NCI-H524 treated with DMSO at 0.1 percent for 48 hours (cell line): ENCODE results near the gene ASB2.
A peak's percentile ranks its signal among the peaks of the same experiment; 100 is the strongest.

Experiments used
- DNase-seq: peaks from one replicate; lab custom pipeline; 2025; lab: John Stamatoyannopoulos, UW

The ASB2 gene

DNA sequence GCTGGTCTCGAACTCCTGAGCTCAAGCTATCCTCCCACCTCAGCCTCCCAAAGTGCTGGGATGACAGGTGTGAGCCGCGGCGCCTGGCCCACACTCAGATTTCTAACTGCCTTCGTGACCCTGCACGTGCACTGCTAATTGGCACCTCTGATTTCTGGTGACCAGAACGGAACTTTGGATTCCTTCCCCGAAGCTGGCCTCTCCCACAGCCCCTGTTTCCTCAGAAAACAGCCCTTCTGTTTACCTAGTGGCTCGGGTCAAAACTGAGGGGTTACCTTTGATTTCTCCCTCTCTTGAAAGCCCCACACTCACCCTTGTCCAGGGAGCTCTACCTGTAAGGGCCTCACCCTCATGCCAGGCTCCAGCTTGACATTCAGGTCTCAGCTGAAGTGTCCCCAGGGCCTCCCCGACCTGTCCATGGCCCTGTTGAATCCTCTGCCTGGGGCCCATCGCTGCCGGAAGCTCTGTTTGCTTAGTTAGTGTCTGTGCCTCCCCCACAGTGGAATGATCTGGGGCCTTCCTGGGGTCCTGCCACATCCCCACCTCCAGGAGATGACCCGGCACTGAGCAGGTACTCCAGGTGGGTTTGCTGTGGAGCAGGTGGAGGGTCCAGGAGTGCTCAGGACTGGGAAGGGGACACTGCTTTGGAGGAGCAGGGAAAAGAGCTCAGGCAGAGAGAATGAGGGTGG, 73.6 kb downstream of the ASB2 start:
- DNase-seq: no peak

DNA sequence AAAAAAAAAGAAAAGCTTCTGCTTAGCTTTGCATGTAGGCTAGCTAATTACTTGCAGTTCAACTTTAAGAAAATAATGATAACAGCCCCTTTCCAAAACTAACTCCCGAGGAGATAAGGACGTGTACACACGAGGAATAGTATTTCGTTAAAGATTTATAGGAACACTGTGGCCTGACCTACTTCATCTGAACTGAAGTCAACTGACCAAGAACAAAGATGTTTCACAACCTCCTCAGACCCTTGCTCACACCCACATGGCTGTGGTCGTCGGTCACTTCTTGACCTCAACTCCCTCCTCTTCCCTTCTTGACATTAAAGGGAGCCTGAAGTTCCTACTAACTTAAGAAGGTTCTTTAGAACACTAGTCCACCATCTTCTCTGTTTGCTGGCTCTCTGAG, 74.6 kb downstream of the ASB2 start:
- DNase-seq: no peak

GRCh38 chr14:93898731-93899130, 77.6 kb downstream of the ASB2 start:
- DNase-seq: no peak

DNA sequence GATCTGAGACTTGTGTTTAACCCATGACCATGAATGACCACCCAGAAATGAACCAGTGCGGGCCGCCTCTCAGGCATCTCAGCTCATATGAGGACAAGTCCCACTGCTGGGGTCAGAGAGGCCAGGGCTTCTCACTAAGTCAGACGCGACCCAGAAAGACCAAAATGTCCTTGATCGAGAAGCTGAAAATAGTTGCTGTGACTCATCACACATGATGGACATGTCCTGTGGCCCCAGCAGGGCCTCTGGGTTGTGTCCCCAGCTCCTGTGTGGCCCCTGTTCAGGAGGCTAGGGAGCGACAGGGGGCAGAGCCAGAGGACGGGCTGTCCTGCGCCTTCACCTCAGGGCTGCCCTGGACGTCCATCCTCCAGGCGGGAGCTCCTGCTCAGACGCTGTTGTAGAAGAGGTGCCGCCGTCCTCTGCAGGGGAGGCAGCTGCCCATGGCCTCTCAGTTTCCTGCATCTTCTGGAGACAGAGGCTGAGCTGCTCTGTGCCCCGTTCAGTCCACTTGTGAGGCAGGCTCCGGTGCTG, 78.2 kb downstream of the ASB2 start:
- DNase-seq: no peak

DNA sequence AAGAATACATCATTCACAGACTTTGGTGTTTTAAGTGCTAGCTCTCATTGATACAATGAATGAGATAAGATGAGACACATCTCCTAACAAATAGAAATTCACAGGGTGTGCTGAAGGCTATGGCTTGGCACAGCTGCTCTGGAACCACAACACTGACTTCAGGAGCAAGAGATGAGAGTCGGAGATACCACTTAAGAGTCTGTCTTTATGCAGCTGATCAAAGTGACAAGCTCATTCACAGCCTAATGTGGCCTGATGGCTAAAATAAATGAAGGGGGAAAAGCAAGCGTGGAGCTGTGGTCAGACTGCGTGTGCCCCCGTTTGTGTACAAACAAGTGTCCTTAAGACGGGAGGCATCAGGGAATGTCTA, 78.9 kb downstream of the ASB2 start:
- no peak for DNase-seq

GRCh38 chr14:93895023-93895604, 81.3 kb downstream of the ASB2 start:
- peak; percentile 46 for DNase-seq

DNA sequence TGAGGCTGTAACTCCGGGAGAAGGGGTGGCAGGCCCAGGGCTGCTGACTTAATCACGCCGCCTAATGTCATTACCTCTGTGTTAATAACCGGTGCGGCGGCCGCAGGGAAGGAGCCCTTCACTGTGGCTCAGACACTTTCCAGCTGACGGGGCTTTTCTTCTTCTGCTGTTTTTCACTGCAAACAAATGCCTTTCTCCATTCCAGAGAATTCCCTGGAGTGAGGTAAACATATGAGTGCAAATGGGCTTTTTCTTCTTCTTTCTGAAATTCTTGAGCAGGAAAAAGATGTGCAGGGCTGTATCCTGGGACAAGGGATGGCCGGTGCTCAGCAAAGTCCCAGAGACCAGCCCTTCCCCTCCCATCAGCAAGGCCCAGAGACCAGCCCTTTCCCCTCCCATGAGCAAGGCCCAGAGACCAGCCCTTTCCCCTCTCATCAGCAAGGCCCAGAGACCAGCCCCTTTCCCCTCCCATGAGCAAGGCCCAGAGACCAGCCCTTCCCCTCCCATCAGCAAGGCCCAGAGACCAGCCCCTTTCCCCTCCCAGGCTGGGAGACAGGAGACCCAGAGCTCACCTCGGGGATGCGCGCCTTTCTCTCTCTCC, 82.6 kb downstream of the ASB2 start:
- no peak for DNase-seq

DNA sequence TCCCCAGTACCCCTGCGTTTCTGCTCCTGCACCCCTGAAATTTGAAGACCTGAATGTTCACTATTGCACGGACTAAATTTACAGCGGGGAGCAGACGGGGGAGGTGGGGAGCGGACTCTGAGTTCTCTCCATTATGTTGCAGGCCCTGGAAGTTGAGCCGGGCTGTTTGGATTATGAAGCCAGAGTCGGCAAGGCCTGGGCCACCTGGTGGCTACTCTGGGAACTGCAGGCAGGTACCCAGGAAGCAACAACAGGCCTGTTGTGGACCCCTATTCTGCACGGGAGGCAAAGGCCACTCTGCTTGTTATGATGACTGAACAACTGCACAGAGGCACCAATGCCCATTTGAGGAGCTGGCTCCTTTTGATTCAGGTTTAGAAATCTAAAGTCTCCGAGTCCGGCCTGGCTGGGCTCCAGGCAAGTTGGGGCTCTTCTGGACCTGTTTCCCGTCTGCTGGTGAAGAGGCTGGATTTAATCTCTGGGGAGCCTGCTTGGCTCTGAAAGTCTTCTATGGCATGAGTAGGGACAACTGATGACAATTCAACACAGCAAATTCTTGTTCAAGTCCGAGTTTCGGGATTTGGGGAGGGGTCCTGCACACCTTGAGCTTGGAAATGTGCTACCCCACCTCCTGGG, 83.3 kb downstream of the ASB2 start:
- no peak for DNase-seq

DNA sequence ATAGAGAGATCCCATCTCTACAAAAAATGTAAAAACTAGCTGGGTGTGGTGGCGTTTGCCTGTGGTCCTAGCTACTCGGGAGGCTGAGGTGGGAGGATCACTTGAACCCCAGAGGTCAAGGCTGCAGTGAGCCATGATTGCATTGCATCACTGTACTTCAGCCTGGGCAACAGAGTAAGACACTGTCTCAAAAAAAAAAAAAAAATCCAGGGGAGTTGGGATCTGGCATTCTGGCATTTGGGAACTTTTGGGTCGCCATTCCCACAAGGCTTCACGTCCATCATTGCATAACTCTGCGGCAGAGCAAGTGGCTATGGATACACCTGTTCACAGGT, 83.9 kb downstream of the ASB2 start:
- no peak for DNase-seq

GRCh38 chr14:93891756-93892504, 84.4 kb downstream of the ASB2 start:
- DNase-seq: no peak

GRCh38 chr14:93889739-93890483, 86.5 kb downstream of the ASB2 start:
- no peak for DNase-seq

GRCh38 chr14:93888995-93889394, 87.4 kb downstream of the ASB2 start:
- no peak for DNase-seq

GRCh38 chr14:93884950-93885349, 91.4 kb downstream of the ASB2 start:
- no peak for DNase-seq
